ENCODE data around the gene ATP2B1.

The ATP2B1 gene

GRCh38 chr12:89574736-89575208 lies 133.9 kb downstream of the ATP2B1 start:
- no peak for DNase-seq

- DNase-seq: no peak
These were observed 135.4 kb downstream of the ATP2B1 start for GRCh38 chr12:89573051-89573810.

GRCh38 chr12:89571491-89572195 lies 137.0 kb downstream of the ATP2B1 start:
- DNase-seq: no peak

GRCh38 chr12:89568484-89568883 lies 140.2 kb downstream of the ATP2B1 start:
- no peak for DNase-seq

GRCh38 chr12:89567691-89568239 lies 140.9 kb downstream of the ATP2B1 start:
- DNase-seq: no peak

GRCh38 chr12:89566615-89567014 lies 142.0 kb downstream of the ATP2B1 start:
- DNase-seq: peak; percentile 93

GRCh38 chr12:89565002-89565401 lies 143.6 kb downstream of the ATP2B1 start:
- no peak for DNase-seq

- DNase-seq: peak; percentile 70
These were observed 148.9 kb downstream of the ATP2B1 start for GRCh38 chr12:89559753-89560152.

GRCh38 chr12:89556976-89557375 lies 151.7 kb downstream of the ATP2B1 start:
- DNase-seq: no peak

GRCh38 chr12:89552376-89552775 lies 156.3 kb downstream of the ATP2B1 start:
- peak; percentile 17 for DNase-seq

- DNase-seq: peak; percentile 27
These were observed 156.9 kb downstream of the ATP2B1 start for GRCh38 chr12:89551747-89552146.

- DNase-seq: peak; percentile 53
These were observed 161.5 kb downstream of the ATP2B1 start for GRCh38 chr12:89547101-89547500.

- DNase-seq: peak; percentile 22
These were observed 162.5 kb downstream of the ATP2B1 start for GRCh38 chr12:89546151-89546550.

GRCh38 chr12:89544681-89545184 lies 163.9 kb downstream of the ATP2B1 start:
- DNase-seq: peak; percentile 69

GRCh38 chr12:89544022-89544421 lies 164.6 kb downstream of the ATP2B1 start:
- DNase-seq: peak; percentile 20

GRCh38 chr12:89542912-89543592 lies 165.6 kb downstream of the ATP2B1 start:
- DNase-seq: peak; percentile 90

- DNase-seq: peak; percentile 22
These were observed 166.4 kb downstream of the ATP2B1 start for GRCh38 chr12:89542236-89542635.

- peak; percentile 54 for DNase-seq
These were observed 168.1 kb downstream of the ATP2B1 start for GRCh38 chr12:89540586-89540985.

- peak; percentile 49 for DNase-seq
These were observed 169.0 kb downstream of the ATP2B1 start for GRCh38 chr12:89539426-89540223.

GRCh38 chr12:89538897-89539296 lies 169.7 kb downstream of the ATP2B1 start:
- peak; percentile 7 for DNase-seq
